Upper lobe of left lung (tissue), 6 donors: Measurements from ENCODE around the gene ENAH. TPM values are rescaled to one million over a fixed set of nuclear protein-coding genes. Genes with fewer than 3 reads are reported as not detected.

Source experiments
- ATAC-seq, 2 donors: fragments of 200-7000 bp; cut with Tn5 transposase; one replicate each; pipeline ENCODE4 v1.9.1; 2022; ENCODE audit warnings: mild to moderate bottlenecking in 2 of 2, moderate library complexity in 2 of 2; ENCODE audit not compliant: low FRiP score in 2 of 2
- DNase-seq, 2 donors: peaks; one replicate each; pipeline ENCODE4 v3.0.0-alpha.2; 2019 to 2020
- H3K27ac ChIP-seq, 4 donors: fragments of 200-600 bp; sonication (generic); one replicate each; pipeline ENCODE4 v1.5.1; 2016 to 2019
- H3K27me3 ChIP-seq, 4 donors: fragments of 200-600 bp; sonication (generic); one replicate each; pipeline ENCODE4 v1.5.1; 2017 to 2019
- H3K36me3 ChIP-seq, 4 donors: fragments of 200-600 bp; sonication (generic); one replicate each; pipeline ENCODE4 v1.5.1; 2016 to 2019
- H3K4me1 ChIP-seq, 4 donors: fragments of 200-600 bp; sonication (generic); one replicate each; pipeline ENCODE4 v1.5.1; 2018 to 2019
- H3K4me3 ChIP-seq, 4 donors: fragments of 200-600 bp; sonication (generic); one replicate each; pipeline ENCODE4 v1.5.1; 2017 to 2019; ENCODE audit warnings: mild to moderate bottlenecking in 2 of 4, moderate library complexity in 1 of 4
- H3K9me3 ChIP-seq, 4 donors: fragments of 200-600 bp; sonication (generic); one replicate each; pipeline ENCODE4 v1.5.1; 2018 to 2019
- CTCF ChIP-seq, 6 experiments: fragments of 450-650 bp in 4 of 6; fragments of 200-600 bp in 2 of 6; sonication (generic) in 2 of 6; IDR thresholded peaks; one replicate each; pipeline ENCODE4 v1.5.1; 2016 to 2019; ENCODE audit warnings: antibody characterized with exemption in 6 of 6
- EP300 ChIP-seq, 4 donors: sonication (generic); formaldehyde crosslinking; IDR thresholded peaks; one replicate each; pipeline ENCODE4 v1.5.1; 2017; ENCODE audit warnings: antibody characterized with exemption in 4 of 4, control low read depth in 2 of 4
- POLR2A ChIP-seq, 4 donors: fragments of 450-650 bp; IDR thresholded peaks; one replicate each; pipeline ENCODE4 v1.5.1; 2016 to 2017; ENCODE audit warnings: antibody characterized with exemption in 4 of 4, mild to moderate bottlenecking in 2 of 4
- POLR2AphosphoS5 ChIP-seq, 2 donors: sonication (generic); formaldehyde crosslinking; IDR thresholded peaks; one replicate each; pipeline ENCODE4 v1.5.1; 2017; ENCODE audit warnings: antibody characterized with exemption in 2 of 2
- WGBS, 2 donors: methylation state at CpG; one replicate each; pipeline ENCODE4 v1.1.5; 2017 to 2018; 5-methylcytosine and 5-hydroxymethylcytosine counted together
- total RNA-seq, 6 donors: library from RNA; depleted of rRNA in 4 of 6; stranded (reverse); fragments of >200 nt in 4 of 6; gene quantifications; one replicate each; pipeline versions ENCODE4 v1.1.0 to v1.2.1, GENCODE V29; 2016 to 2021
- donor health status: DM: no; HTN: no; CAD: no; lungs with moderate emphysema.
- donor health status: DM: no; HTN: yes; CAD: no; lungs with severe emphysema.

The ENAH gene
- total RNA-seq, 6 donors from 2014 or later, result 10.5 to 70.3 (median 33.8) TPM

GRCh38 chr1:225592362-225593025 is 60.4 kb downstream of the ENAH start:
- Histone ChIP-seq H3K9me3 (no peaks in the 10 kb centered on the region), H3K4me3 (no peak overlapping the region), H3K4me1 (peaks cover 0 to 3% (median 0%) of the 10 kb centered on the region in 4 donors), H3K36me3 (no peaks in the 10 kb centered on the region), H3K27me3 (no peaks in the 10 kb centered on the region), H3K27ac (no peak overlapping the region)
- 89 to 91% methylated on average over 3 of the region's 3 CpGs for WGBS, 2 donors
- TF ChIP-seq POLR2AphosphoS5 (IDR thresholded peaks at IDR 0.05), result no peak
- TF ChIP-seq EP300 (IDR thresholded peaks at IDR 0.05), result no peak
- no peak for TF ChIP-seq POLR2A (IDR thresholded peaks at IDR 0.05)
- no peak for TF ChIP-seq CTCF (IDR thresholded peaks at IDR 0.05)
- no peak for DNase-seq
- ATAC-seq, result no peak

- DNase-seq (no peak), ATAC-seq (no peak)
- H3K27ac ChIP-seq, result no peak overlapping the region
- no peaks in the 10 kb centered on the region for H3K36me3 ChIP-seq
- WGBS, 2 donors, result 93 to 95% methylated on average over 1 of the region's 1 CpG
- no peak overlapping the region for H3K4me3 ChIP-seq
- no peak for TF ChIP-seq POLR2A (IDR thresholded peaks at IDR 0.05)
- TF ChIP-seq EP300 (IDR thresholded peaks at IDR 0.05), result no peak
- no peak for TF ChIP-seq POLR2AphosphoS5 (IDR thresholded peaks at IDR 0.05)
- TF ChIP-seq CTCF (IDR thresholded peaks at IDR 0.05), result no peak
- no peaks in the 10 kb centered on the region for H3K9me3 ChIP-seq
- no peaks in the 10 kb centered on the region for H3K27me3 ChIP-seq
- H3K4me1 ChIP-seq, result no peaks in the 10 kb centered on the region
Measured at GRCh38 chr1:225587310-225587709, 65.6 kb downstream of the ENAH start.

GRCh38 chr1:225581186-225581585 is 71.7 kb downstream of the ENAH start:
- ATAC-seq, result no peak

GRCh38 chr1:225580238-225581099 is 72.5 kb downstream of the ENAH start:
- Histone ChIP-seq H3K9me3 (no peaks in the 10 kb centered on the region), H3K4me3 (no peak overlapping the region), H3K27me3 (no peaks in the 10 kb centered on the region), H3K36me3 (no peaks in the 10 kb centered on the region), H3K27ac (no peak overlapping the region), H3K4me1 (peaks cover 0 to 7% (median 4%) of the 10 kb centered on the region in 4 donors)
- 78 to 80% methylated on average over 17 of the region's 17 CpGs for WGBS, 2 donors
- no peak for ATAC-seq
- no peak for TF ChIP-seq POLR2AphosphoS5 (IDR thresholded peaks at IDR 0.05)
- TF ChIP-seq POLR2A (IDR thresholded peaks at IDR 0.05), result no peak
- TF ChIP-seq EP300 (IDR thresholded peaks at IDR 0.05), result no peak
- no peak for TF ChIP-seq CTCF (IDR thresholded peaks at IDR 0.05)
- DNase-seq, result no peak

More at GRCh38 chr1:225581186-225581585, 71.7 kb downstream of the ENAH start:
- Histone ChIP-seq H3K36me3 (no peaks in the 10 kb centered on the region), H3K27ac (no peak overlapping the region), H3K4me3 (no peak overlapping the region), H3K4me1 (peaks cover 0 to 7% (median 4%) of the 10 kb centered on the region in 4 donors), H3K27me3 (no peaks in the 10 kb centered on the region), H3K9me3 (no peaks in the 10 kb centered on the region)
- TF ChIP-seq EP300 (IDR thresholded peaks at IDR 0.05) (no peak), CTCF (IDR thresholded peaks at IDR 0.05) (no peak), POLR2A (IDR thresholded peaks at IDR 0.05) (no peak), POLR2AphosphoS5 (IDR thresholded peaks at IDR 0.05) (no peak)
- 26 to 32% methylated on average over 3 of the region's 3 CpGs for WGBS, 2 donors
- DNase-seq, result no peak
